HEK293 (cell line): Measurements from ENCODE around the gene SF3B5.

Experiments
- KLF16 ChIP-seq: fragments of 450-650 bp; formaldehyde crosslinking; IDR thresholded peaks from 2 replicates; pipeline ENCODE4 v1.5.1; 2017; ENCODE audit warnings: missing biosample characterization, missing genetic modification characterization
- PRDM2 ChIP-seq: fragments of 450-650 bp; formaldehyde crosslinking; IDR thresholded peaks from 2 replicates; pipeline ENCODE4 v1.5.1; 2016; ENCODE audit warnings: missing biosample characterization, missing genetic modification characterization, borderline replicate concordance
- REPIN1 ChIP-seq: fragments of 450-650 bp; formaldehyde crosslinking; IDR thresholded peaks from 2 replicates; pipeline ENCODE4 v1.5.1; 2017; ENCODE audit warnings: missing biosample characterization, missing genetic modification characterization, low read depth
- YY1 ChIP-seq: fragments of 450-650 bp; formaldehyde crosslinking; IDR thresholded peaks from 2 replicates; pipeline ENCODE4 v1.5.1; 2018; ENCODE audit warnings: missing biosample characterization, missing genetic modification characterization
- YY2 ChIP-seq: fragments of 450-650 bp; formaldehyde crosslinking; IDR thresholded peaks from 2 replicates; pipeline ENCODE4 v1.5.1; 2016; ENCODE audit warnings: missing biosample characterization, missing genetic modification characterization
- ZBTB6 ChIP-seq: fragments of 450-650 bp; formaldehyde crosslinking; IDR thresholded peaks from 2 replicates; pipeline ENCODE4 v1.5.1; 2017; ENCODE audit warnings: missing biosample characterization, missing genetic modification characterization
- ZFP69B ChIP-seq: fragments of 450-650 bp; formaldehyde crosslinking; IDR thresholded peaks from 2 replicates; pipeline ENCODE4 v1.5.1; 2016; ENCODE audit warnings: missing biosample characterization, missing genetic modification characterization
- ZNF112 ChIP-seq: fragments of 450-650 bp; formaldehyde crosslinking; IDR thresholded peaks from 2 replicates; pipeline ENCODE4 v1.5.0; 2017; ENCODE audit warnings: missing biosample characterization, missing genetic modification characterization
- ZNF174 ChIP-seq: fragments of 450-650 bp; formaldehyde crosslinking; IDR thresholded peaks from 2 replicates; pipeline ENCODE4 v1.5.0; 2017; ENCODE audit warnings: missing biosample characterization, mild to moderate bottlenecking, missing genetic modification characterization
- ZNF2 ChIP-seq: fragments of 450-650 bp; formaldehyde crosslinking; IDR thresholded peaks from 2 replicates; pipeline ENCODE4 v1.5.1; 2016; ENCODE audit warnings: missing biosample characterization, missing genetic modification characterization
- ZNF335 ChIP-seq: fragments of 450-650 bp; formaldehyde crosslinking; conservative IDR thresholded peaks from 2 replicates; pipeline ENCODE4 v1.5.1; 2016; ENCODE audit warnings: missing biosample characterization, missing genetic modification characterization
- ZNF341 ChIP-seq: fragments of 450-650 bp; formaldehyde crosslinking; IDR thresholded peaks from 2 replicates; pipeline ENCODE4; 2016; ENCODE audit warnings: low read depth, missing biosample characterization, missing genetic modification characterization
- ZNF391 ChIP-seq: fragments of 450-650 bp; formaldehyde crosslinking; IDR thresholded peaks from 2 replicates; pipeline ENCODE4 v1.5.1; 2016; ENCODE audit warnings: low read depth, missing biosample characterization, missing genetic modification characterization, borderline replicate concordance
- ZNF394 ChIP-seq: fragments of 450-650 bp; formaldehyde crosslinking; IDR thresholded peaks from 2 replicates; pipeline ENCODE4 v1.5.1; 2016; ENCODE audit warnings: missing biosample characterization, missing genetic modification characterization, mild to moderate bottlenecking, moderate library complexity, borderline replicate concordance
- ZNF433 ChIP-seq: fragments of 450-650 bp; formaldehyde crosslinking; IDR thresholded peaks from 2 replicates; pipeline ENCODE4 v1.5.1; 2016; ENCODE audit warnings: missing biosample characterization, missing genetic modification characterization, low read depth
- ZNF521 ChIP-seq: fragments of 450-650 bp; formaldehyde crosslinking; IDR thresholded peaks from 2 replicates; pipeline ENCODE4 v1.5.1; 2017; ENCODE audit warnings: missing biosample characterization, mild to moderate bottlenecking, missing genetic modification characterization
- ZNF560 ChIP-seq: fragments of 450-650 bp; formaldehyde crosslinking; IDR thresholded peaks from 2 replicates; pipeline ENCODE4 v1.5.1; 2017; ENCODE audit warnings: missing biosample characterization, missing genetic modification characterization, borderline replicate concordance
- ZNF596 ChIP-seq: fragments of 450-650 bp; IDR thresholded peaks from 2 replicates; pipeline ENCODE4 v1.5.0; 2018; ENCODE audit warnings: missing biosample characterization, mild to moderate bottlenecking, missing genetic modification characterization, moderate library complexity
- ZNF837 ChIP-seq: fragments of 450-650 bp; formaldehyde crosslinking; IDR thresholded peaks from 2 replicates; pipeline ENCODE4 v1.5.1; 2016; ENCODE audit warnings: missing biosample characterization, missing genetic modification characterization
- ZSCAN30 ChIP-seq: fragments of 450-650 bp; IDR thresholded peaks from 2 replicates; pipeline ENCODE4 v1.5.1; 2018; ENCODE audit warnings: missing biosample characterization, mild to moderate bottlenecking, missing genetic modification characterization, moderate library complexity
- TF ChIP-seq, protein P1 (sequence below): fragments of 450-650 bp; formaldehyde crosslinking; IDR thresholded peaks from 2 replicates; pipeline ENCODE4 v1.5.1; 2016; ENCODE audit warnings: missing biosample characterization, missing genetic modification characterization
- TF ChIP-seq, protein P2 (sequence below): fragments of 450-650 bp; IDR thresholded peaks from 2 replicates; pipeline ENCODE4 v1.5.1; 2018; ENCODE audit warnings: missing biosample characterization, mild to moderate bottlenecking, missing genetic modification characterization
- TF ChIP-seq, protein P3 (sequence below): fragments of 450-650 bp; formaldehyde crosslinking; IDR thresholded peaks from 2 replicates; pipeline ENCODE4 v1.5.1; 2016; ENCODE audit warnings: missing biosample characterization, missing genetic modification characterization
- TF ChIP-seq, protein P4 (sequence below): fragments of 450-650 bp; formaldehyde crosslinking; IDR thresholded peaks from 2 replicates; pipeline ENCODE4 v1.5.1; 2016; ENCODE audit warnings: missing biosample characterization, missing genetic modification characterization

Gene SF3B5

GRCh38 chr6:144063744-144064401 lies 31.5 kb downstream of the SF3B5 start (continued):
- TF ChIP-seq ZBTB6 (tag by site-specific recombination) = no peak
- 0 out of 2 replicates have a peak, but pooled peaks have one; percentile 31 for TF ChIP-seq ZSCAN30 (tag by site-specific recombination)
- TF ChIP-seq YY2 (tag by site-specific recombination) = 0 out of 2 replicates have a peak, but pooled peaks have one; percentile 57
- TF ChIP-seq ZNF2 (tag by site-specific recombination) = peak; percentile 65
- no peak for TF ChIP-seq ZNF112
- TF ChIP-seq ZNF837 (tag by site-specific recombination) = no peak
- TF ChIP-seq, protein P1, sequence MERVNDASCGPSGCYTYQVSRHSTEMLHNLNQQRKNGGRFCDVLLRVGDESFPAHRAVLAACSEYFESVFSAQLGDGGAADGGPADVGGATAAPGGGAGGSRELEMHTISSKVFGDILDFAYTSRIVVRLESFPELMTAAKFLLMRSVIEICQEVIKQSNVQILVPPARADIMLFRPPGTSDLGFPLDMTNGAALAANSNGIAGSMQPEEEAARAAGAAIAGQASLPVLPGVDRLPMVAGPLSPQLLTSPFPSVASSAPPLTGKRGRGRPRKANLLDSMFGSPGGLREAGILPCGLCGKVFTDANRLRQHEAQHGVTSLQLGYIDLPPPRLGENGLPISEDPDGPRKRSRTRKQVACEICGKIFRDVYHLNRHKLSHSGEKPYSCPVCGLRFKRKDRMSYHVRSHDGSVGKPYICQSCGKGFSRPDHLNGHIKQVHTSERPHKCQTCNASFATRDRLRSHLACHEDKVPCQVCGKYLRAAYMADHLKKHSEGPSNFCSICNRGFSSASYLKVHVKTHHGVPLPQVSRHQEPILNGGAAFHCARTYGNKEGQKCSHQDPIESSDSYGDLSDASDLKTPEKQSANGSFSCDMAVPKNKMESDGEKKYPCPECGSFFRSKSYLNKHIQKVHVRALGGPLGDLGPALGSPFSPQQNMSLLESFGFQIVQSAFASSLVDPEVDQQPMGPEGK (tag by site-specific recombination) = peak; percentile 88
- TF ChIP-seq ZNF521 (tag by site-specific recombination) = no peak
- TF ChIP-seq KLF16 (tag by site-specific recombination) = peak; percentile 78
- TF ChIP-seq ZNF596 (tag by site-specific recombination) = no peak
- TF ChIP-seq ZNF391 (tag by site-specific recombination) = peak; percentile 14; the same call in 1 of the 2 replicates
- TF ChIP-seq ZNF335 (tag by site-specific recombination) = peak; percentile 83
- no peak for TF ChIP-seq REPIN1 (tag by site-specific recombination)
- peak; percentile 92 for TF ChIP-seq ZNF341
- TF ChIP-seq, protein P2, sequence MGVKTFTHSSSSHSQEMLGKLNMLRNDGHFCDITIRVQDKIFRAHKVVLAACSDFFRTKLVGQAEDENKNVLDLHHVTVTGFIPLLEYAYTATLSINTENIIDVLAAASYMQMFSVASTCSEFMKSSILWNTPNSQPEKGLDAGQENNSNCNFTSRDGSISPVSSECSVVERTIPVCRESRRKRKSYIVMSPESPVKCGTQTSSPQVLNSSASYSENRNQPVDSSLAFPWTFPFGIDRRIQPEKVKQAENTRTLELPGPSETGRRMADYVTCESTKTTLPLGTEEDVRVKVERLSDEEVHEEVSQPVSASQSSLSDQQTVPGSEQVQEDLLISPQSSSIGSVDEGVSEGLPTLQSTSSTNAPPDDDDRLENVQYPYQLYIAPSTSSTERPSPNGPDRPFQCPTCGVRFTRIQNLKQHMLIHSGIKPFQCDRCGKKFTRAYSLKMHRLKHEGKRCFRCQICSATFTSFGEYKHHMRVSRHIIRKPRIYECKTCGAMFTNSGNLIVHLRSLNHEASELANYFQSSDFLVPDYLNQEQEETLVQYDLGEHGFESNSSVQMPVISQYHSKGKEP = no peak
- no peak for TF ChIP-seq ZFP69B (tag by site-specific recombination)
- TF ChIP-seq ZNF394 (tag by site-specific recombination) = peak; percentile 14; the same call in 1 of the 2 replicates
- TF ChIP-seq, protein P3, sequence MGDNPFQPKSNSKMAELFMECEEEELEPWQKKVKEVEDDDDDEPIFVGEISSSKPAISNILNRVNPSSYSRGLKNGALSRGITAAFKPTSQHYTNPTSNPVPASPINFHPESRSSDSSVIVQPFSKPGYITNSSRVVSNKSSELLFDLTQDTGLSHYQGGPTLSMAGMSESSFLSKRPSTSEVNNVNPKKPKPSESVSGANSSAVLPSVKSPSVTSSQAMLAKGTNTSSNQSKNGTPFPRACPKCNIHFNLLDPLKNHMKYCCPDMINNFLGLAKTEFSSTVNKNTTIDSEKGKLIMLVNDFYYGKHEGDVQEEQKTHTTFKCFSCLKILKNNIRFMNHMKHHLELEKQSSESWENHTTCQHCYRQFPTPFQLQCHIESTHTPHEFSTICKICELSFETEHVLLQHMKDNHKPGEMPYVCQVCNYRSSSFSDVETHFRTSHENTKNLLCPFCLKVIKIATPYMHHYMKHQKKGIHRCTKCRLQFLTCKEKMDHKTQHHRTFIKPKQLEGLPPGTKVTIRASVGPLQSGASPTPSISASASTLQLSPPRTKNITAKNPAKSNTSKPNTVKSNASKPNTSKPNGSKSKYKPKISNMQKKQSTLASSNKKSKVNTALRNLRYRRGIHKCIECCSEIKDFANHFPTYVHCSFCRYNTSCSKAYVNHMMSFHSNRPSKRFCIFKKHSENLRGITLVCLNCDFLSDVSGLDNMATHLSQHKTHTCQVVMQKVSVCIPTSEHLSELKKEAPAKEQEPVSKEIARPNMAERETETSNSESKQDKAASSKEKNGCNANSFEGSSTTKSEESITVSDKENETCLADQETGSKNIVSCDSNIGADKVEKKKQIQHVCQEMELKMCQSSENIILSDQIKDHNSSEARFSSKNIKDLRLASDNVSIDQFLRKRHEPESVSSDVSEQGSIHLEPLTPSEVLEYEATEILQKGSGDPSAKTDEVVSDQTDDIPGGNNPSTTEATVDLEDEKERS (tag by site-specific recombination) = no peak
- TF ChIP-seq ZNF174 (tag by site-specific recombination) = no peak
- no peak for TF ChIP-seq ZNF433 (tag by site-specific recombination)
- TF ChIP-seq PRDM2 (tag by site-specific recombination) = no peak
- TF ChIP-seq, protein P4, sequence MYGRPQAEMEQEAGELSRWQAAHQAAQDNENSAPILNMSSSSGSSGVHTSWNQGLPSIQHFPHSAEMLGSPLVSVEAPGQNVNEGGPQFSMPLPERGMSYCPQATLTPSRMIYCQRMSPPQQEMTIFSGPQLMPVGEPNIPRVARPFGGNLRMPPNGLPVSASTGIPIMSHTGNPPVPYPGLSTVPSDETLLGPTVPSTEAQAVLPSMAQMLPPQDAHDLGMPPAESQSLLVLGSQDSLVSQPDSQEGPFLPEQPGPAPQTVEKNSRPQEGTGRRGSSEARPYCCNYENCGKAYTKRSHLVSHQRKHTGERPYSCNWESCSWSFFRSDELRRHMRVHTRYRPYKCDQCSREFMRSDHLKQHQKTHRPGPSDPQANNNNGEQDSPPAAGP (tag by site-specific recombination) = no peak; the same call in 1 of the 2 replicates
- peak; percentile 61; the same call in 1 of the 2 replicates for TF ChIP-seq YY1 (tag by site-specific recombination)
- TF ChIP-seq ZNF560 (tag by site-specific recombination) = no peak
